AG09309 (cell line): ENCODE measurements around the gene SLC25A30.

ENCODE experiments used
- DNase-seq: peaks from one replicate; pipeline ENCODE4 v3.0.0-alpha.2; 2010; ENCODE audit warnings: low read depth
- H3K4me3 ChIP-seq: 2 replicates; pipeline ENCODE4 v1.5.1; 2011; ENCODE audit warnings: mild to moderate bottlenecking, low read depth, low read length, moderate library complexity; ENCODE audit not compliant: control insufficient read depth
- TF ChIP-seq, protein P1 (sequence below): IDR thresholded peaks from 2 replicates; pipeline ENCODE4 v1.5.1; 2011; ENCODE audit warnings: mild to moderate bottlenecking, low read depth, low read length, inconsistent platforms; ENCODE audit not compliant: insufficient read depth, control insufficient read depth; ENCODE audit errors: missing control alignments

SLC25A30 gene

DNA sequence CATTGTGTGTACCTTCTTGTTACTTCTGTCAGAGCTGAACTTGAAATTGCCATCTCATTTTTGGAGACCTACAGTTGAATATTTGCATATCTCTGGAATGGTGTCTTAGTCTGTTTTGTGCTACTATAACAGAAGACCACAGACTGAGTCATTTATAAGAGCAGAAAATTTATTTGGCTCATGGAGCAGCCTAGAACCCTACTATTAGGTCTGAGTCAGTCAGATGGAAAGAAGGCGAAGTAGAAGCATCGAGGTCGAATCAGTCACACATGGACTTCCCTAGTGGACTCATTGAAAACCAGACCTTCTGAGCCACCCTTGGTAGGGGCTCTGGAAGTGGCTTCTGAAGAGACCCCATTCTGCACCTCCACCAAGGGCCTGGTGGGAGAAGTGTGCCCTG, 43.3 kb downstream of the SLC25A30 start:
- no peak overlapping the region for H3K4me3 ChIP-seq
- TF ChIP-seq, protein P1, sequence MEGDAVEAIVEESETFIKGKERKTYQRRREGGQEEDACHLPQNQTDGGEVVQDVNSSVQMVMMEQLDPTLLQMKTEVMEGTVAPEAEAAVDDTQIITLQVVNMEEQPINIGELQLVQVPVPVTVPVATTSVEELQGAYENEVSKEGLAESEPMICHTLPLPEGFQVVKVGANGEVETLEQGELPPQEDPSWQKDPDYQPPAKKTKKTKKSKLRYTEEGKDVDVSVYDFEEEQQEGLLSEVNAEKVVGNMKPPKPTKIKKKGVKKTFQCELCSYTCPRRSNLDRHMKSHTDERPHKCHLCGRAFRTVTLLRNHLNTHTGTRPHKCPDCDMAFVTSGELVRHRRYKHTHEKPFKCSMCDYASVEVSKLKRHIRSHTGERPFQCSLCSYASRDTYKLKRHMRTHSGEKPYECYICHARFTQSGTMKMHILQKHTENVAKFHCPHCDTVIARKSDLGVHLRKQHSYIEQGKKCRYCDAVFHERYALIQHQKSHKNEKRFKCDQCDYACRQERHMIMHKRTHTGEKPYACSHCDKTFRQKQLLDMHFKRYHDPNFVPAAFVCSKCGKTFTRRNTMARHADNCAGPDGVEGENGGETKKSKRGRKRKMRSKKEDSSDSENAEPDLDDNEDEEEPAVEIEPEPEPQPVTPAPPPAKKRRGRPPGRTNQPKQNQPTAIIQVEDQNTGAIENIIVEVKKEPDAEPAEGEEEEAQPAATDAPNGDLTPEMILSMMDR: no peak
- no peak for DNase-seq

DNA sequence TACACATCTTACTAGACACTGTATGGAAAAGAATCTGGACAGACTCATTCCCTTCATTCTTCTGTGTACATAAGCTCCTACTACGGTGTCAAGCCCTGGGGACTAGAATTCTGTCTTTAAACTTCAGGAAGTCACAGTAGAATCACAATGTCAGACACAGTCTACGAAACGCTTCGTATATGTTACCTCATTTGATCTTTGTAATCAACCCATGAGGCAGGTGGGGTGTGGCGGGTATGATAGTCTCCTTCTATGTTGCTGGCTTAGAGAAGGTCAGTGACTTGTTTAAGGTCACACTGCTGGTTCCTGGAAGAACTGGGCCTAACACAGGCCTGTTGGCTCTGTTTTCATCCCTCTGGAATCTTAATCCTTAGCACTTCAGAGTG, 45.0 kb downstream of the SLC25A30 start:
- no peak for DNase-seq
- TF ChIP-seq, protein P1: no peak
- H3K4me3 ChIP-seq: no peak overlapping the region

DNA sequence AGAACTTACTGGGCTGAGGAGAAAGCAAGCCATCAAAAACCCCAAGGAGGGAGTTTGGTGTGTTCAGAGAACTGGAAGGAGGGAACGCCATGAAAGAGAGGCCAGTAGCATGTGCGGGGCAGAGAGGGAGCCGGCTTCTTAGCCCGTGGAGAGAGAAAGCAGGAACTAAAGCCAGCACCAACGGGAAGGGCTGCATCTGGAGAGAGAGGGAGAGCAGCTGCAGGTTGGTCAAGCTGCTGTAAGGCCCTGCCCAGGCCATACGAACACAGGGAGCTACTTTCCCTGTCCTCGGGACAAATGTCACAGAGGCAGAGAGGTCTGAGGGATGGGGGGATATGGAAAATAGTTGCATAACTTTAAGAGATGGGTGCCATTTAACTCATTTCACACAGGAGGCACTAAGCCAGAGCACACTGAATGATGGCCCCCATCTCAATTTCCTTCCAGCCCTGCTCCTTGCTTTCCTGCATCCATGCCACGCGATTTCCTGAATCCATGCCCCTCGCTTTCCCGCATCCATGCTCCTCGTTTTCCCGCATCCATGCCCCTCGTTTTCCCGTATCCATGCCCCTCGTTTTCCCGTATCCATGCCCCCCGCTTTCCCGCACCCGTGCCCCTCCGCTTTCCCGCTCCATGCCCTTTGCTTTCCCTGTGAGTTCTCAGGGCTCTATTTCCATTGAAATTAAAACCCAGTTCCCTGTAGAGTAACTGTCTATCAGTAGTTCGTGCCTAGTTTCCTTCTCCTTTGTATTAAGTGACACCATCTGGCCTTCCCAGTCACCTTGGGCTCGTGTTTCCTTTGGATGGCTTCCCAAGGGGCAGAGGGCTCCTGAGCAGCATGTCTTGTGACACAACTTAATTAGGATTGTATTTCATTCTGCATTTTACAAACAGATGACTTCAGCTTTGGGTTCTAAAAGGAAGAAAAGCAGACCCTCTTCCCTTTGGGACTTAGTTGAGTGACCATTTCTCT, 45.7 kb downstream of the SLC25A30 start:
- DNase-seq: no peak

DNA sequence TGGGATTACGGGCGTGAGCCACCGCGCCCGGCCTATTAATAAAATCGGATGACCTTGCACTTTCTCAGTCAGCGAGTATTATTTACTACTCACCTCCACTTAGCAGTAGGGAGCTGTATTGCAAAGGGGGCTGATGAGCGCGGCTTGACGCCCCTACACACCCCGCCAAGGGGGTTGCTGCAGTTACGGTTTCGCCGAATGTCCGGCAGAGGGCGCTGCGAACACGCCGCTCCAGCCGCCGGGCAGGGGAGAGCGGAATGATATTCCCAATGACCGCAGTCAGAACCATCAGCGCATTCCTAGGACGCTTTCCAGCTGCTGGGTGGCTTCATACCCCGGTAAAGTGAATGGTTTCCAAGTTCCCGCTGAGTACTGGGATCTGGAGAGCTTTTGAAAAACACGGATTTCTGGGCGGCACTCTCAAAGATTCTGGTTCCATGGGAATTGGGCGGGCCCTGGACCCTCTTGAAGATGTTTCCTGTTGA, 47.2 kb downstream of the SLC25A30 start:
- H3K4me3 ChIP-seq: no peak overlapping the region
- TF ChIP-seq, protein P1: peak; percentile 82
- peak; percentile 42 for DNase-seq

More for the DNA sequence above, 45.7 kb downstream of the SLC25A30 start:
- TF ChIP-seq, protein P1: no peak
- no peak overlapping the region for H3K4me3 ChIP-seq

DNA sequence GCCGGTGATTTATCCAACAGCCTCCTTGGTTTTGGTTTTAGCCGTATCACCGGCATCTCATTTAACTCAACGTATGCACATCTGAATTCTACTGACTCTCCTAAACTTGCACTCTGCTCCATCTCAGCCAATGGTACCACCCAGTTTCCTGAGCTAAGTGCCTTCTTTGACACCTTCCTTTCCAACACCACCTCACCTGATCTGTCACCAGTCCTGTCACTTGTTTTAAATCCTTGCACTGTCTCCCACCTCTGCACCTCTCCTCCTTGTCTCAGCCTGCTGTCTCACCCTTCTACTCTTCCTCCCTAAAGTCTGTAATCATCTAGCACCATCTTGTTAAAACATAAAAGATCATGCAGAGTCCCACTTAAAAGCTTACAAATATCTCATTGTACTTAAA, 49.1 kb downstream of the SLC25A30 start:
- TF ChIP-seq, protein P1: no peak
- no peak for DNase-seq
- no peak overlapping the region for H3K4me3 ChIP-seq

DNA sequence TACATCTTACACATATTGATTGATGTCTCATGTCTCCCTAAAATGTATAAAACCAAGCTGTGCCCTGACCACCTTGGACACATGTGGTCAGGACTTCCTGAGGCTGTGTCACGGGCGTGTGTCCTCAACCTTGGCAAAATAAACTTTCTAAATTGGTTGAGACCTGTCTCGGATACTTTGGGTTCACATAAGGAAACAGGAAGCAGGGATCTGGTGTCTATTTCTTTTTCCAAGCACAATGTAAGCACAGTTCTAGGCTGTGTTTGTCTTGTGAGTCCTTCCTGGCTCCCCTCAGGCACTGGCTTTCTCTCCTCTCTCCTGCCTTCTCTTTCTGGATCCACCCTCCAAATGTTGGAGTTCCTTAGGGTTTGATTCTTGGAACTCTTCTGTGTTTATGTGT, 49.6 kb downstream of the SLC25A30 start:
- no peak for DNase-seq
- no peak overlapping the region for H3K4me3 ChIP-seq
- TF ChIP-seq, protein P1: no peak
